ENCODE results near the gene NR2E3. TPM values are rescaled to one million over a fixed set of nuclear protein-coding genes. Genes with fewer than 3 reads are reported as not detected.
A peak's percentile ranks its signal among the peaks of the same experiment; 100 is the strongest.

NR2E3 gene
- total RNA-seq, 1 experiment from 2014 or later = not detected

DNA sequence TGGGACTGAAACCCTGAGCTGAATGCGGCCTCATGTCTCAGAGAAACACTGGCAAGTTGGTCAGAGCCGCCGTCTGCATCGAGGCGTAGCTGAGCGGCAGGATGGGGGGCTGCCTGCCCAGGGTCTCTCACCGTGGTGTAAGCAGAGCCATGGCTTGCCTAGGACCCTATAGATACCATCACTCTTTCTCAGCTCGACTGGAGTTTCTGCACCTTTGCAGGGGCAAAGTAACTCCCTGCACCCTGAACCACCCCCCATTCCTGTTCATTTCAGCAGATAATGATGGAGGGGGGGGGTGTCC is 28.4 kb upstream of the NR2E3 start:
- H3K27me3 ChIP-seq (replicated peaks; ENCODE audit: insufficient read depth, low read depth, low read length, poor library complexity) = no peaks in the 10 kb centered on the region
- H3K4me1 ChIP-seq (ENCODE audit: insufficient read depth, low read length, poor library complexity, severe bottlenecking) = no peaks in the 10 kb centered on the region
- no TSS peak for BruUV-seq (replicated peaks)
- ChIA-PET CTCF (interaction anchor here (0.7 to 1.1 kb wide), 2 partner anchors 38 to 290 kb away, joined by 4 to 10 read pairs; no protein-coding TSS in a partner anchor), POLR2A (ENCODE audit: low non-redundant PET) (no interaction called here)
- H3K36me3 ChIP-seq (ENCODE audit: insufficient read depth, low read length, poor library complexity, severe bottlenecking) = no peaks in the 10 kb centered on the region
- H3K27ac ChIP-seq (ENCODE audit: low read depth, low read length, poor library complexity, severe bottlenecking) = no peak overlapping the region
- no peak for TF ChIP-seq EZH2 (IDR thresholded peaks at IDR 0.05; ENCODE audit: borderline replicate concordance, low read depth, low read length, poor library complexity, severe bottlenecking)
- TF ChIP-seq, protein P1, sequence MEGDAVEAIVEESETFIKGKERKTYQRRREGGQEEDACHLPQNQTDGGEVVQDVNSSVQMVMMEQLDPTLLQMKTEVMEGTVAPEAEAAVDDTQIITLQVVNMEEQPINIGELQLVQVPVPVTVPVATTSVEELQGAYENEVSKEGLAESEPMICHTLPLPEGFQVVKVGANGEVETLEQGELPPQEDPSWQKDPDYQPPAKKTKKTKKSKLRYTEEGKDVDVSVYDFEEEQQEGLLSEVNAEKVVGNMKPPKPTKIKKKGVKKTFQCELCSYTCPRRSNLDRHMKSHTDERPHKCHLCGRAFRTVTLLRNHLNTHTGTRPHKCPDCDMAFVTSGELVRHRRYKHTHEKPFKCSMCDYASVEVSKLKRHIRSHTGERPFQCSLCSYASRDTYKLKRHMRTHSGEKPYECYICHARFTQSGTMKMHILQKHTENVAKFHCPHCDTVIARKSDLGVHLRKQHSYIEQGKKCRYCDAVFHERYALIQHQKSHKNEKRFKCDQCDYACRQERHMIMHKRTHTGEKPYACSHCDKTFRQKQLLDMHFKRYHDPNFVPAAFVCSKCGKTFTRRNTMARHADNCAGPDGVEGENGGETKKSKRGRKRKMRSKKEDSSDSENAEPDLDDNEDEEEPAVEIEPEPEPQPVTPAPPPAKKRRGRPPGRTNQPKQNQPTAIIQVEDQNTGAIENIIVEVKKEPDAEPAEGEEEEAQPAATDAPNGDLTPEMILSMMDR (conservative IDR thresholded peaks at IDR 0.05; ENCODE audit: low read depth, low read length) = no peak
- H3K4me3 ChIP-seq (ENCODE audit: low read depth, low read length, poor library complexity, severe bottlenecking) = no peak overlapping the region
- DNase-seq (ENCODE audit: low spot score) = no peak
- no peaks in the 10 kb centered on the region for H3K9me3 ChIP-seq (ENCODE audit: low read depth, low read length, poor library complexity, severe bottlenecking)
- intact Hi-C loops (cut with micrococcal nuclease; ENCODE audit: unreplicated experiment) = loop anchor here (5.0 kb wide), 1 partner anchor 375 kb away; no protein-coding TSS in a partner anchor

DNA sequence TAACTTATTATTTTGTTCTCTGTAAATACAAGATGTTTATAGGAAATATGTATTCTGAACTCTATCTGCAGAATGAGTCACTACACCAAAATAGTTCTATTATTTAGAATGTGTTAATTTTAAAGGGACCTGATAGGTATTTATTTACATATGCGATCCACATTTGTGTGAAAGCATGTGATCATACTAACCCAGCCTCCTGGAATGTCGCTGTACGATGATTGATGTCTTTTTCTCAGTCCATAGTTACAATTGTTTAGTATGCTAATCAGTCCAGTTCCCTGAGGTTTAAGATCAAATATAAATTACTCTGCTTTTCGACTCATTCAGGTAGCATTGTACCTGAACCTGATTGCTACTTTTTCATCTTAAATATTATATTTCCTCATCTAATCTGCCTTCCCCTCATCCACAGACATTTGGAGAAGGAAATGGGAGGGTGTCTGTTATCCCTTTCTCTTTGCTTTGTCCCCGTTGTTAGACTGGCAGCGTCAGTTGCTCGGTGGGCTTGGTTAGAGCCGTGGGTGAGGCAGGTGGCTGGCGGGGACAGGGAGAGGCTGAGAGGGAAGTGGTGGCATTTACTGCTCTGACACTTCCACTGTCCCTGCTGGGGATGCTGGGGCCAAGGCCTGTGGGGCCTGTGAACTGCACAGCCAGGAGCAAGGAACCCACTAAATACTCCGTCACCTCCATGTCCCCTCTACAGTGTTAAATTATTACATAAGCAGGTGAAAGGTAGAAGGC is 27.8 kb upstream of the NR2E3 start:
- no peaks in the 10 kb centered on the region for H3K27me3 ChIP-seq (replicated peaks; ENCODE audit: insufficient read depth, low read depth, low read length, poor library complexity)
- H3K27ac ChIP-seq (ENCODE audit: low read depth, low read length, poor library complexity, severe bottlenecking) = no peak overlapping the region
- ChIA-PET CTCF (interaction anchor here (1.1 kb wide), 1 partner anchor 39 kb away, joined by 10 read pairs; no protein-coding TSS in a partner anchor), POLR2A (ENCODE audit: low non-redundant PET) (no interaction called here)
- no peaks in the 10 kb centered on the region for H3K9me3 ChIP-seq (ENCODE audit: low read depth, low read length, poor library complexity, severe bottlenecking)
- BruUV-seq (replicated peaks) = no TSS peak
- intact Hi-C loops (cut with micrococcal nuclease; ENCODE audit: unreplicated experiment) = loop anchor here (5.0 kb wide), 1 partner anchor 375 kb away; no protein-coding TSS in a partner anchor
- no peak for TF ChIP-seq EZH2 (IDR thresholded peaks at IDR 0.05; ENCODE audit: borderline replicate concordance, low read depth, low read length, poor library complexity, severe bottlenecking)
- TF ChIP-seq, protein P1 (conservative IDR thresholded peaks at IDR 0.05; ENCODE audit: low read depth, low read length) = no peak
- H3K36me3 ChIP-seq (ENCODE audit: insufficient read depth, low read length, poor library complexity, severe bottlenecking) = no peaks in the 10 kb centered on the region
- DNase-seq (ENCODE audit: low spot score) = no peak
- H3K4me1 ChIP-seq (ENCODE audit: insufficient read depth, low read length, poor library complexity, severe bottlenecking) = no peaks in the 10 kb centered on the region
- H3K4me3 ChIP-seq (ENCODE audit: low read depth, low read length, poor library complexity, severe bottlenecking) = no peak overlapping the region

DNA sequence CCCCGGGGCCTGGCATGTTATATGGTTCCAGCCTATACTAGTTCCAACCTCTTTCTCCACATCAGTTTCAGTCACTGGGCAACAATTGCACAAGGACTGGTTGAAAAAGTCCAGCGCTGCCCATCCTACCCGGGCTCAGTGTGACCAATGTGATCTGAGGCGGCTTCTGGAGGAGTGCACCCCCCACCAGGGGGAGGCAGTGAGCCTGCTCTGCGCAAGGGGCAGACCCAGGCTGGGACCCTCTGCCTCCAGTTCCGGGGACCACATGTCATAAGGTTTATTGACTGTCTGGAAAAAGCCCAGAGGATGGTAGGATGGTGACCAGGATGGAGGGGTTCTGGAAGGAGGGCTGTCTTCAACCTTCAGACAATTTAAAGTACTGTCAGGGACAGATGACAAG is 25.6 kb upstream of the NR2E3 start:
- no peaks in the 10 kb centered on the region for H3K4me1 ChIP-seq (ENCODE audit: insufficient read depth, low read length, poor library complexity, severe bottlenecking)
- no peak for TF ChIP-seq EZH2 (IDR thresholded peaks at IDR 0.05; ENCODE audit: borderline replicate concordance, low read depth, low read length, poor library complexity, severe bottlenecking)
- TF ChIP-seq, protein P1 (conservative IDR thresholded peaks at IDR 0.05; ENCODE audit: low read depth, low read length) = peak; percentile 68
- H3K9me3 ChIP-seq (ENCODE audit: low read depth, low read length, poor library complexity, severe bottlenecking) = no peaks in the 10 kb centered on the region
- CTCF ChIA-PET = interaction anchor here (0.7 to 1.3 kb wide), 2 partner anchors 371 to 379 kb away, joined by 3 to 4 read pairs; no protein-coding TSS in a partner anchor
- intact Hi-C loops (cut with micrococcal nuclease; ENCODE audit: unreplicated experiment) = loop anchor here (5.0 kb wide), 1 partner anchor 373 kb away; no protein-coding TSS in a partner anchor
- H3K27me3 ChIP-seq (replicated peaks; ENCODE audit: insufficient read depth, low read depth, low read length, poor library complexity) = no peaks in the 10 kb centered on the region
- no peaks in the 10 kb centered on the region for H3K36me3 ChIP-seq (ENCODE audit: insufficient read depth, low read length, poor library complexity, severe bottlenecking)
- DNase-seq (ENCODE audit: low spot score) = peak; percentile 28
- H3K4me3 ChIP-seq (ENCODE audit: low read depth, low read length, poor library complexity, severe bottlenecking) = no peak overlapping the region
- H3K27ac ChIP-seq (ENCODE audit: low read depth, low read length, poor library complexity, severe bottlenecking) = no peak overlapping the region
- BruUV-seq (replicated peaks) = no TSS peak
- POLR2A ChIA-PET (ENCODE audit: low non-redundant PET) = no interaction called here

Measured in A673 (cell line).